ENCODE data around the gene FMNL1. TPM values are rescaled to one million over a fixed set of nuclear protein-coding genes. Genes with fewer than 3 reads are reported as not detected.
A peak's percentile ranks its signal among the peaks of the same experiment; 100 is the strongest.

Gene FMNL1
- total RNA-seq, 1 donor from 2014 or later: 26.0 TPM

GRCh38 chr17:45263477-45263860 lies 41.8 kb downstream of the FMNL1 start:
- Histone ChIP-seq H3K27me3 (ENCODE audit: control insufficient read depth, insufficient read depth, low read length) (no peaks in the 10 kb centered on the region), H3K4me3 (ENCODE audit: low read depth, low read length) (no peak overlapping the region), H3K36me3 (ENCODE audit: control insufficient read depth, insufficient read depth, low read length) (no peaks in the 10 kb centered on the region)
- no peak for TF ChIP-seq CTCF (IDR thresholded peaks at IDR 0.05; ENCODE audit: insufficient read depth, low read length, poor library complexity, severe bottlenecking)
- no peak for DNase-seq (ENCODE audit: low read depth)

GRCh38 chr17:45264430-45264829 lies 42.7 kb downstream of the FMNL1 start:
- H3K27me3 ChIP-seq (ENCODE audit: control insufficient read depth, insufficient read depth, low read length): no peaks in the 10 kb centered on the region
- no peak for DNase-seq (ENCODE audit: low read depth)
- no peak overlapping the region for H3K4me3 ChIP-seq (ENCODE audit: low read depth, low read length)
- TF ChIP-seq CTCF (IDR thresholded peaks at IDR 0.05; ENCODE audit: insufficient read depth, low read length, poor library complexity, severe bottlenecking): no peak
- no peaks in the 10 kb centered on the region for H3K36me3 ChIP-seq (ENCODE audit: control insufficient read depth, insufficient read depth, low read length)

GRCh38 chr17:45264988-45265387 lies 43.3 kb downstream of the FMNL1 start:
- H3K4me3 ChIP-seq (ENCODE audit: low read depth, low read length): no peak overlapping the region
- peaks cover under 1% of the 10 kb centered on the region for H3K36me3 ChIP-seq (ENCODE audit: control insufficient read depth, insufficient read depth, low read length)
- TF ChIP-seq CTCF (IDR thresholded peaks at IDR 0.05; ENCODE audit: insufficient read depth, low read length, poor library complexity, severe bottlenecking): no peak
- no peaks in the 10 kb centered on the region for H3K27me3 ChIP-seq (ENCODE audit: control insufficient read depth, insufficient read depth, low read length)
- DNase-seq (ENCODE audit: low read depth): no peak

- Histone ChIP-seq H3K36me3 (ENCODE audit: control insufficient read depth, insufficient read depth, low read length) (peaks cover 3% of the 10 kb centered on the region), H3K27me3 (ENCODE audit: control insufficient read depth, insufficient read depth, low read length) (no peaks in the 10 kb centered on the region), H3K4me3 (ENCODE audit: low read depth, low read length) (no peak overlapping the region)
- no peak for TF ChIP-seq CTCF (IDR thresholded peaks at IDR 0.05; ENCODE audit: insufficient read depth, low read length, poor library complexity, severe bottlenecking)
- peak; percentile 72 for DNase-seq (ENCODE audit: low read depth)
These were observed 44.1 kb downstream of the FMNL1 start for GRCh38 chr17:45265821-45266220.

- TF ChIP-seq CTCF (IDR thresholded peaks at IDR 0.05; ENCODE audit: insufficient read depth, low read length, poor library complexity, severe bottlenecking): no peak
- peaks cover 5% of the 10 kb centered on the region for H3K36me3 ChIP-seq (ENCODE audit: control insufficient read depth, insufficient read depth, low read length)
- DNase-seq (ENCODE audit: low read depth): no peak
- H3K27me3 ChIP-seq (ENCODE audit: control insufficient read depth, insufficient read depth, low read length): no peaks in the 10 kb centered on the region
- H3K4me3 ChIP-seq (ENCODE audit: low read depth, low read length): no peak overlapping the region
These were observed 44.8 kb downstream of the FMNL1 start for GRCh38 chr17:45266372-45266926.

- Histone ChIP-seq H3K4me3 (ENCODE audit: low read depth, low read length) (no peak overlapping the region), H3K36me3 (ENCODE audit: control insufficient read depth, insufficient read depth, low read length) (peaks cover 5% of the 10 kb centered on the region), H3K27me3 (ENCODE audit: control insufficient read depth, insufficient read depth, low read length) (no peaks in the 10 kb centered on the region)
- DNase-seq (ENCODE audit: low read depth): no peak
- no peak for TF ChIP-seq CTCF (IDR thresholded peaks at IDR 0.05; ENCODE audit: insufficient read depth, low read length, poor library complexity, severe bottlenecking)
These were observed 45.9 kb downstream of the FMNL1 start for GRCh38 chr17:45267436-45268055.
